ENCODE results near the gene DSPP.
A peak's percentile ranks its signal among the peaks of the same experiment; 100 is the strongest.

The DSPP gene

GRCh38 chr4:87633243-87633642 lies 24.9 kb downstream of the DSPP start:
- H2AFZ ChIP-seq (ENCODE audit: low read length), result no peak overlapping the region
- no peak overlapping the region for H3K4me3 ChIP-seq (ENCODE audit: low read length, poor library complexity, severe bottlenecking)
- H4K20me1 ChIP-seq (ENCODE audit: insufficient read depth, low read length, poor library complexity, severe bottlenecking), result no peaks in the 10 kb centered on the region
- H3K4me2 ChIP-seq (ENCODE audit: low read depth, low read length, poor library complexity, severe bottlenecking), result no peak overlapping the region
- no peaks in the 10 kb centered on the region for H3K9me3 ChIP-seq (ENCODE audit: insufficient read depth, low read depth, low read length)
- no peaks in the 10 kb centered on the region for H3F3A ChIP-seq (ENCODE audit: low read depth)
- no peaks in the 10 kb centered on the region for H3K36me3 ChIP-seq (ENCODE audit: insufficient read depth, low read length)
- H3K9ac ChIP-seq (ENCODE audit: low read depth, low read length, poor library complexity, severe bottlenecking), result no peak overlapping the region
- H3K4me1 ChIP-seq (ENCODE audit: insufficient read depth, low read length, poor library complexity, severe bottlenecking), result no peaks in the 10 kb centered on the region
- H3K79me2 ChIP-seq (ENCODE audit: insufficient read depth, low read length), result no peaks in the 10 kb centered on the region
- no peak for TF ChIP-seq CTCF (conservative IDR thresholded peaks at IDR 0.05; ENCODE audit: low read length)
- no peak for TF ChIP-seq EZH2phosphoT487 (IDR thresholded peaks at IDR 0.05; ENCODE audit: borderline replicate concordance)
- H3K9me2 ChIP-seq (replicated peaks; ENCODE audit: low read depth, low read length), result no peaks in the 10 kb centered on the region
- no peaks in the 10 kb centered on the region for H3K27me3 ChIP-seq (ENCODE audit: insufficient read depth, low read length, poor library complexity, severe bottlenecking)

GRCh38 chr4:87644286-87644685 lies 36.0 kb downstream of the DSPP start:
- Histone ChIP-seq H2AFZ (ENCODE audit: low read length) (no peak overlapping the region), H3F3A (ENCODE audit: low read depth) (no peaks in the 10 kb centered on the region), H3K79me2 (ENCODE audit: insufficient read depth, low read length) (no peaks in the 10 kb centered on the region), H3K9me3 (ENCODE audit: insufficient read depth, low read depth, low read length) (no peaks in the 10 kb centered on the region), H3K4me3 (ENCODE audit: low read length, poor library complexity, severe bottlenecking) (no peak overlapping the region), H4K20me1 (ENCODE audit: insufficient read depth, low read length, poor library complexity, severe bottlenecking) (no peaks in the 10 kb centered on the region), H3K27me3 (ENCODE audit: insufficient read depth, low read length, poor library complexity, severe bottlenecking) (no peaks in the 10 kb centered on the region), H3K9ac (ENCODE audit: low read depth, low read length, poor library complexity, severe bottlenecking) (no peak overlapping the region), H3K4me2 (ENCODE audit: low read depth, low read length, poor library complexity, severe bottlenecking) (no peak overlapping the region), H3K9me2 (replicated peaks; ENCODE audit: low read depth, low read length) (no peaks in the 10 kb centered on the region), H3K4me1 (ENCODE audit: insufficient read depth, low read length, poor library complexity, severe bottlenecking) (no peaks in the 10 kb centered on the region), H3K36me3 (ENCODE audit: insufficient read depth, low read length) (no peaks in the 10 kb centered on the region)
- TF ChIP-seq CTCF (conservative IDR thresholded peaks at IDR 0.05; ENCODE audit: low read length), result peak; percentile 41
- TF ChIP-seq EZH2phosphoT487 (IDR thresholded peaks at IDR 0.05; ENCODE audit: borderline replicate concordance), result no peak

GRCh38 chr4:87649980-87650379 lies 41.7 kb downstream of the DSPP start, which contains the start of gene DMP1:
Gene DMP1 (plus strand): TSS chr4:87650280. CDS start chr4:87656493, 6,213 bp downstream.
- Histone ChIP-seq H4K20me1 (ENCODE audit: insufficient read depth, low read length, poor library complexity, severe bottlenecking) (no peaks in the 10 kb centered on the region), H3K27me3 (ENCODE audit: insufficient read depth, low read length, poor library complexity, severe bottlenecking) (no peaks in the 10 kb centered on the region), H2AFZ (ENCODE audit: low read length) (no peak within 1 kb of the TSS), H3K4me2 (ENCODE audit: low read depth, low read length, poor library complexity, severe bottlenecking) (no peak within 1 kb of the TSS), H3K4me1 (ENCODE audit: insufficient read depth, low read length, poor library complexity, severe bottlenecking) (no peaks in the 10 kb centered on the region), H3F3A (ENCODE audit: low read depth) (no peaks in the 10 kb centered on the region), H3K9me2 (replicated peaks; ENCODE audit: low read depth, low read length) (no peaks in the 10 kb centered on the region), H3K4me3 (ENCODE audit: low read length, poor library complexity, severe bottlenecking) (no peak within 1 kb of the TSS), H3K9ac (ENCODE audit: low read depth, low read length, poor library complexity, severe bottlenecking) (no peak within 1 kb of the TSS), H3K9me3 (ENCODE audit: insufficient read depth, low read depth, low read length) (no peaks in the 10 kb centered on the region), H3K79me2 (ENCODE audit: insufficient read depth, low read length) (no peaks in the 10 kb centered on the region), H3K36me3 (ENCODE audit: insufficient read depth, low read length) (no peaks in the 10 kb centered on the region)
- TF ChIP-seq CTCF (conservative IDR thresholded peaks at IDR 0.05; ENCODE audit: low read length), result no peak
- TF ChIP-seq EZH2phosphoT487 (IDR thresholded peaks at IDR 0.05; ENCODE audit: borderline replicate concordance), result no peak
